Peyer's patch (tissue), 4 donors: ENCODE results near the gene LTBP1.

Source experiments
- CTCF ChIP-seq, 6 experiments: fragments of 450-650 bp in 4 of 6; fragments of 200-600 bp in 2 of 6; sonication (generic) in 1 of 6; IDR thresholded peaks; one replicate each; pipeline ENCODE4 v1.5.1; 2017 to 2019; ENCODE audit warnings: antibody characterized with exemption in 6 of 6, mild to moderate bottlenecking in 3 of 6, moderate library complexity in 1 of 6
- POLR2A ChIP-seq, 2 donors: fragments of 450-650 bp; IDR thresholded peaks; one replicate each; pipeline ENCODE4 v1.5.1; 2017; ENCODE audit warnings: antibody characterized with exemption in 2 of 2, mild to moderate bottlenecking in 2 of 2, moderate library complexity in 2 of 2

GRCh38 chr2:32925283-32925815 lies 21.4 kb upstream of the LTBP1 start:
- TF ChIP-seq CTCF (IDR thresholded peaks at IDR 0.05): no peak
- no peak for TF ChIP-seq POLR2A (IDR thresholded peaks at IDR 0.05)
